Measurements from ENCODE around the gene PUM2.

- TF ChIP-seq, protein P1, sequence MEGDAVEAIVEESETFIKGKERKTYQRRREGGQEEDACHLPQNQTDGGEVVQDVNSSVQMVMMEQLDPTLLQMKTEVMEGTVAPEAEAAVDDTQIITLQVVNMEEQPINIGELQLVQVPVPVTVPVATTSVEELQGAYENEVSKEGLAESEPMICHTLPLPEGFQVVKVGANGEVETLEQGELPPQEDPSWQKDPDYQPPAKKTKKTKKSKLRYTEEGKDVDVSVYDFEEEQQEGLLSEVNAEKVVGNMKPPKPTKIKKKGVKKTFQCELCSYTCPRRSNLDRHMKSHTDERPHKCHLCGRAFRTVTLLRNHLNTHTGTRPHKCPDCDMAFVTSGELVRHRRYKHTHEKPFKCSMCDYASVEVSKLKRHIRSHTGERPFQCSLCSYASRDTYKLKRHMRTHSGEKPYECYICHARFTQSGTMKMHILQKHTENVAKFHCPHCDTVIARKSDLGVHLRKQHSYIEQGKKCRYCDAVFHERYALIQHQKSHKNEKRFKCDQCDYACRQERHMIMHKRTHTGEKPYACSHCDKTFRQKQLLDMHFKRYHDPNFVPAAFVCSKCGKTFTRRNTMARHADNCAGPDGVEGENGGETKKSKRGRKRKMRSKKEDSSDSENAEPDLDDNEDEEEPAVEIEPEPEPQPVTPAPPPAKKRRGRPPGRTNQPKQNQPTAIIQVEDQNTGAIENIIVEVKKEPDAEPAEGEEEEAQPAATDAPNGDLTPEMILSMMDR (IDR thresholded peaks at IDR 0.05), result peak; percentile 8 to 66 (median 58)
- TF ChIP-seq POLR2A (IDR thresholded peaks at IDR 0.05), result no peak
Observed at GRCh38 chr2:20326163-20326780, 24.4 kb downstream of the PUM2 start.
